Measurements from ENCODE around the gene LAMB4.

LAMB4 gene

GRCh38 chr7:108130261-108130660 lies at the start of gene LAMB4:
Gene LAMB4 (minus strand): TSS chr7:108130361. CDS start chr7:108123164, 7,197 bp downstream.
- FAIRE-seq (no peak), DNase-seq (ENCODE audit: extremely low spot score, insufficient read length, low read depth) (no peak)

GRCh38 chr7:108178398-108178797 lies 48.2 kb upstream of the LAMB4 start:
- DNase-seq (ENCODE audit: extremely low spot score, insufficient read length, low read depth) = no peak
- FAIRE-seq = no peak

GRCh38 chr7:108171164-108171563 lies 41.0 kb upstream of the LAMB4 start:
- no peak for DNase-seq (ENCODE audit: extremely low spot score, insufficient read length, low read depth)
- no peak for FAIRE-seq

GRCh38 chr7:108170251-108170650 lies 40.1 kb upstream of the LAMB4 start:
- no peak for FAIRE-seq
- no peak for DNase-seq (ENCODE audit: extremely low spot score, insufficient read length, low read depth)

- FAIRE-seq (no peak), DNase-seq (ENCODE audit: extremely low spot score, insufficient read length, low read depth) (no peak)
These were observed 37.3 kb upstream of the LAMB4 start for GRCh38 chr7:108167460-108167859.

- no peak for DNase-seq (ENCODE audit: extremely low spot score, insufficient read length, low read depth)
These were observed 36.5 kb upstream of the LAMB4 start for GRCh38 chr7:108166687-108167086.

GRCh38 chr7:108165723-108166122 lies 35.6 kb upstream of the LAMB4 start:
- no peak for DNase-seq (ENCODE audit: extremely low spot score, insufficient read length, low read depth)
- FAIRE-seq = no peak

More at GRCh38 chr7:108166687-108167086, 36.5 kb upstream of the LAMB4 start:
- no peak for FAIRE-seq

- DNase-seq (ENCODE audit: extremely low spot score, insufficient read length, low read depth) = no peak
- no peak for FAIRE-seq
These were observed 34.8 kb upstream of the LAMB4 start for GRCh38 chr7:108164946-108165345.

GRCh38 chr7:108164342-108164741 lies 34.2 kb upstream of the LAMB4 start:
- FAIRE-seq (no peak), DNase-seq (ENCODE audit: extremely low spot score, insufficient read length, low read depth) (no peak)

GRCh38 chr7:108158776-108159175 lies 28.6 kb upstream of the LAMB4 start:
- no peak for DNase-seq (ENCODE audit: extremely low spot score, insufficient read length, low read depth)

GRCh38 chr7:108157606-108158335 lies 27.6 kb upstream of the LAMB4 start:
- FAIRE-seq = no peak

More at GRCh38 chr7:108158776-108159175, 28.6 kb upstream of the LAMB4 start:
- FAIRE-seq = no peak

GRCh38 chr7:108156897-108157605 lies 26.9 kb upstream of the LAMB4 start:
- FAIRE-seq (no peak), DNase-seq (ENCODE audit: extremely low spot score, insufficient read length, low read depth) (no peak)

More at GRCh38 chr7:108157606-108158335, 27.6 kb upstream of the LAMB4 start:
- DNase-seq (ENCODE audit: extremely low spot score, insufficient read length, low read depth) = no peak

- no peak for FAIRE-seq
- DNase-seq (ENCODE audit: extremely low spot score, insufficient read length, low read depth) = no peak
These were observed 22.0 kb upstream of the LAMB4 start for GRCh38 chr7:108152198-108152597.

GRCh38 chr7:108149908-108150307 lies 19.7 kb upstream of the LAMB4 start:
- no peak for FAIRE-seq
- DNase-seq (ENCODE audit: extremely low spot score, insufficient read length, low read depth) = no peak

GRCh38 chr7:108149119-108149518 lies 19.0 kb upstream of the LAMB4 start:
- no peak for DNase-seq (ENCODE audit: extremely low spot score, insufficient read length, low read depth)
- FAIRE-seq = no peak

GRCh38 chr7:108147031-108147563 lies 16.9 kb upstream of the LAMB4 start:
- FAIRE-seq (no peak), DNase-seq (ENCODE audit: extremely low spot score, insufficient read length, low read depth) (no peak)

- peak; percentile 12 for DNase-seq (ENCODE audit: extremely low spot score, insufficient read length, low read depth)
- peak; percentile 78 for FAIRE-seq
These were observed 16.1 kb upstream of the LAMB4 start for GRCh38 chr7:108146070-108146842.

GRCh38 chr7:108145401-108145800 lies 15.2 kb upstream of the LAMB4 start:
- DNase-seq (ENCODE audit: extremely low spot score, insufficient read length, low read depth) (no peak), FAIRE-seq (no peak)

- DNase-seq (ENCODE audit: extremely low spot score, insufficient read length, low read depth) (no peak), FAIRE-seq (no peak)
These were observed 14.8 kb upstream of the LAMB4 start for GRCh38 chr7:108144931-108145330.

GRCh38 chr7:108143658-108144420 lies 13.7 kb upstream of the LAMB4 start:
- DNase-seq (ENCODE audit: extremely low spot score, insufficient read length, low read depth) (no peak), FAIRE-seq (no peak)
